MCF 10A (cell line): ENCODE results near the gene CCDC137. TPM values are rescaled to one million over a fixed set of nuclear protein-coding genes. Genes with fewer than 3 reads are reported as not detected.

Source experiments
- BruUV-seq: library from RNA; stranded (reverse); fragments of 400-500 nt; replicated peaks from 2 replicates; lab custom pipeline; 2021; lab: Mats Ljungman, UMichigan
- CTCF ChIA-PET: fragments of 300-600 bp; sonication (Branson Sonifier 250); formaldehyde crosslinking; extraction: SDS; loops from one replicate; lab custom pipeline; 2021; ENCODE audit warnings: antibody characterized with exemption, inconsistent platforms; lab: Yijun Ruan, JAX
- POLR2A ChIA-PET: fragments of 300-600, 350-650 bp; sonication (Branson Sonifier 250); formaldehyde crosslinking; extraction: SDS; loops from one replicate; lab custom pipeline; 2020; ENCODE audit warnings: antibody characterized with exemption, inconsistent platforms; lab: Yijun Ruan, JAX
- DNase-seq: peaks from one replicate; pipeline ENCODE4 v3.0.0-alpha.2; 2018; ENCODE audit not compliant: unreplicated experiment
- H3K27ac Mint-ChIP-seq: one replicate; pipeline ENCODE4 v1.8.0; 2022; ENCODE audit warnings: mild to moderate bottlenecking, low read depth, mixed read lengths; ENCODE audit not compliant: unreplicated experiment
- H3K27me3 Mint-ChIP-seq: one replicate; pipeline ENCODE4 v1.8.0; 2022; ENCODE audit warnings: mixed read lengths; ENCODE audit not compliant: insufficient read depth, unreplicated experiment
- H3K36me3 Mint-ChIP-seq: one replicate; pipeline ENCODE4 v1.8.0; 2022; ENCODE audit warnings: mild to moderate bottlenecking, moderate library complexity, mixed read lengths; ENCODE audit not compliant: insufficient read depth, unreplicated experiment
- H3K4me1 Mint-ChIP-seq: one replicate; pipeline ENCODE4 v1.8.0; 2022; ENCODE audit warnings: mixed read lengths; ENCODE audit not compliant: insufficient read depth, unreplicated experiment
- H3K4me3 Mint-ChIP-seq: one replicate; pipeline ENCODE4 v1.8.0; 2022; ENCODE audit warnings: mild to moderate bottlenecking, moderate library complexity, mixed read lengths; ENCODE audit not compliant: unreplicated experiment
- H3K9me3 Mint-ChIP-seq: one replicate; pipeline ENCODE4 v1.8.0; 2022; ENCODE audit warnings: mixed read lengths; ENCODE audit not compliant: unreplicated experiment
- intact Hi-C: fragments of 100-400 bp; cut with micrococcal nuclease; formaldehyde crosslinking; loops from 2 replicates; pipeline ENCODE4 v1.14.1; 2022
- total RNA-seq: library from RNA; stranded (reverse); gene quantifications from 2 replicates; pipeline ENCODE4 v1.2.3, GENCODE V29; 2022
- TF ChIP-seq, protein P1 (sequence below): fragments of 200-600 bp; IDR thresholded peaks from one replicate; pipeline ENCODE4 v1.8.0; 2022; ENCODE audit warnings: antibody characterized with exemption, mild to moderate bottlenecking; ENCODE audit not compliant: unreplicated experiment

CCDC137 gene
- total RNA-seq, 1 experiment from 2014 or later, result 27.1 TPM

DNA sequence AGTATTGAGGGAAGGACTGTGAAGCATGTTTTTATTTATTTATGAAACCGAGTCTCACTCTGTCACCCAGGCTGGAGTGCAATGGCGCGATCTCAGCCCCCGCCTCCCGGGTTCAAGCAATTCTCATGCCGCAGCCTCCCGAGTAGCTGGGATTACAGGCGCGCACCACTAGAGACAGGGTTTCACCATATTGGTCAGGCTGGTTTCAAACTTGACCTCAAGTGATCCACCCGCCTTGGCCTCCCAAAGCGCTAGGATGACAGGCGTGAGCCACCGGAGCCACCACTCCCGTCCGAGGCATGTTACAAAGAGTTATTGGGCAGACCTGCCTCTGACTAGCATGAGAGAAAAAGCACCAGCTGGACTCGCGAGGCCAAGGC is 39.7 kb downstream of the CCDC137 start:
- intact Hi-C loops, result no loop called here
- Mint-ChIP-seq H3K27me3 (no peaks in the 10 kb centered on the region), H3K27ac (no peak overlapping the region), H3K9me3 (no peaks in the 10 kb centered on the region), H3K4me1 (peaks cover 11% of the 10 kb centered on the region), H3K4me3 (no peak overlapping the region), H3K36me3 (peaks cover 64% of the 10 kb centered on the region)
- CTCF ChIA-PET, result interaction anchor here (0.9 to 1.4 kb wide), 2 partner anchors 31 to 186 kb away, joined by 4 to 5 read pairs; no protein-coding TSS in a partner anchor
- POLR2A ChIA-PET, result interaction anchor here (1.5 kb wide), 1 partner anchor 17 kb away, joined by 5 read pairs; no protein-coding TSS in a partner anchor
- TF ChIP-seq, protein P1, sequence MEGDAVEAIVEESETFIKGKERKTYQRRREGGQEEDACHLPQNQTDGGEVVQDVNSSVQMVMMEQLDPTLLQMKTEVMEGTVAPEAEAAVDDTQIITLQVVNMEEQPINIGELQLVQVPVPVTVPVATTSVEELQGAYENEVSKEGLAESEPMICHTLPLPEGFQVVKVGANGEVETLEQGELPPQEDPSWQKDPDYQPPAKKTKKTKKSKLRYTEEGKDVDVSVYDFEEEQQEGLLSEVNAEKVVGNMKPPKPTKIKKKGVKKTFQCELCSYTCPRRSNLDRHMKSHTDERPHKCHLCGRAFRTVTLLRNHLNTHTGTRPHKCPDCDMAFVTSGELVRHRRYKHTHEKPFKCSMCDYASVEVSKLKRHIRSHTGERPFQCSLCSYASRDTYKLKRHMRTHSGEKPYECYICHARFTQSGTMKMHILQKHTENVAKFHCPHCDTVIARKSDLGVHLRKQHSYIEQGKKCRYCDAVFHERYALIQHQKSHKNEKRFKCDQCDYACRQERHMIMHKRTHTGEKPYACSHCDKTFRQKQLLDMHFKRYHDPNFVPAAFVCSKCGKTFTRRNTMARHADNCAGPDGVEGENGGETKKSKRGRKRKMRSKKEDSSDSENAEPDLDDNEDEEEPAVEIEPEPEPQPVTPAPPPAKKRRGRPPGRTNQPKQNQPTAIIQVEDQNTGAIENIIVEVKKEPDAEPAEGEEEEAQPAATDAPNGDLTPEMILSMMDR, result no peak
- no TSS peak for BruUV-seq
- no peak for DNase-seq

DNA sequence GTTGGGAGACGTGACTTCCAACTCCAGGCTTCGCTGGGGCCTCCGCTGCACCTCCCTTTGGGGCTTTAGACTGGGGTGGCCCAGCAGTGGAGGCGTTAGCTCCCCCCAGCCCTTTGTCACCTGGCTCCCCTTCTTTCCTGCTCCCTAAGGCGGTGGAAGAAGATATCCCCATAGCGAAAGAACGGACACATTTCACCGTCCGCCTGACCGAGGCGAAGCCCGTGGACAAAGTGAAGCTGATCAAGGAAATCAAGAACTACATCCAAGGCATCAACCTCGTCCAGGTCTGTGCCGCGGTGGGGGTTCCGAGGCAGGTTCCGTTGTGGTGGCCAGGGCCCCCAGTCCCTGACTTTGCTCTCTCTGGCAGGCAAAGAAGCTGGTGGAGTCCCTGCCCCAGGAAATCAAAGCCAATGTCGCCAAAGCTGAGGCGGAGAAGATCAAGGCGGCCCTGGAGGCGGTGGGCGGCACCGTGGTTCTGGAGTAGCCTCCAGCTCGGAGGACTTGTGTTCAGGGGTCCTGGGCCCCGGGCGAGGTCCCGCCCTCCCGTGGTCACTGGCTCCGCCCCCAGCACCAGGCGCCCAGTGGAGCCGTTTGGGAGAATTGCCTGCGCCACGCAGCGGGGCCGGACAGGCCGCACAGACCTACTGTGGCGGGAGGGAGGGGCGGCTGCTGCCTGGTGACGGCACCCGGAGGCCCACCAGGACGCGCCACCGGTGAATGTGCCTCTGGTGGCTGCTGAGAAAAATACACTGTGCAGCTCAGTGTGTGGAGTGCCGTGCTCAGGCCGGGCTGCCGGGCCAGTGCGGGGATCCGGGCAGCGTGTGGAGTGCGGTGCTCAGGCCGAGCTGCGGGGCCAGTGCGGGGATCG is 40.5 kb downstream of the CCDC137 start:
- Mint-ChIP-seq H3K4me3 (no peak overlapping the region), H3K27ac (no peak overlapping the region), H3K4me1 (peaks cover 11% of the 10 kb centered on the region), H3K9me3 (no peaks in the 10 kb centered on the region), H3K36me3 (peaks cover 65% of the 10 kb centered on the region), H3K27me3 (no peaks in the 10 kb centered on the region)
- TSS peak; percentile 30 for BruUV-seq
- TF ChIP-seq, protein P1, result no peak
- ChIA-PET POLR2A (interaction anchor here (0.5 to 6.0 kb wide), 2 partner anchors 23 to 496 kb away, joined by 3 to 57 read pairs; partner anchors contain the start of genes ARL16 and HGS), CTCF (interaction anchor here (0.9 to 1.4 kb wide), 3 partner anchors 21 to 185 kb away, joined by 4 to 5 read pairs (median 4); no protein-coding TSS in a partner anchor)
- intact Hi-C loops, result no loop called here
- no peak for DNase-seq

DNA sequence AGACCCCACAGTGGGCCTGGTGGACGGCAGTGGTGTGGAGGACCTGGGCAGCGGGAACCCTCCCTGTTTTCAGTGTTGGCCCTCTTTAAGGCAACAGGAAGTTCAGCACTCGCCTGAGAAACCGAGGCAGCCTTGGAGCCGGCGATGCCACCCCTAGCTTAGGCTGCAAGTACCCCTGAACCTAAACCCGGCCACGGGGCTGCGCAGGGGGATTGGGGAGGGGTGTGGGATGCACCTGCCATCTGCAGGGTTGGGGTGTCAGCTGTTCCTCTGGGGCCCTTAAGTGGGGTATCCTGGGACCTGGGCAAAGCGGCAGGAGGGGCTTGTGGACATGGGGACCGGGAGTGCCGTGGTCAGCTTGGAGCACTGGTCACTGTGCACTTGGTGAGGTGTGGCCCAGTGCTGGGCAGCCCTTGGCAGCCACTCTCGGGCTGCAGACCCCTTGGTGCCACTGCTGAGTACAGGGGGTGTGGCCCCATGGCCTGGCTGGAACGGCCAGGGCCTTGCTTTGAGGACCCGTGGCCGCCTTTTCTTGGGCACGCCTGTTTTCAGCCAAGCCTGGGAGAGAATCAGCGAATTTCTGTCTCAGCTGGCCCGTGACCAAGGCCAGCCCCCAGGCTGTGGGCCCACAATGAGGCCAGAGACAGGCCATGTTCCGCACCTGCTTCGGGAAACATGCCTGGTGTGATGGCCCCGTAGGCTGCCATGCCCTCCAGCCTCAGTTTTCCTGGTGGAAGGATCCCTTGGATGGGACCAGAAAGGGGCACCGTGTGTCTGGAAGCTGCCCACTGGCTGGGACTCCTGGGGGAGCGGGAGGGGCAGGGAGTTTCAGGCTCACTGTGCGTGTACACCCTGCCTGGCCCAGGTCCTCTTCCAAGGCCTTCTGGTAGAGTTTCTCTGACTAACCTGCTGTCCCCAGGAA is 41.4 kb downstream of the CCDC137 start:
- intact Hi-C loops, result no loop called here
- Mint-ChIP-seq H3K9me3 (no peaks in the 10 kb centered on the region), H3K27ac (no peak overlapping the region), H3K4me3 (no peak overlapping the region), H3K4me1 (peaks cover 11% of the 10 kb centered on the region), H3K27me3 (no peaks in the 10 kb centered on the region), H3K36me3 (peaks cover 65% of the 10 kb centered on the region)
- TF ChIP-seq, protein P1, result no peak
- POLR2A ChIA-PET, result interaction anchor here (0.5 to 6.0 kb wide), 5 partner anchors 16 to 495 kb away, joined by 3 to 57 read pairs (median 4); partner anchors contain the start of genes ARL16, CCDC137, HGS and OXLD1
- no TSS peak for BruUV-seq
- no peak for DNase-seq
- CTCF ChIA-PET, result interaction anchor here (0.9 kb wide), 1 partner anchor 22 kb away, joined by 4 read pairs; no protein-coding TSS in a partner anchor
